ENCODE data around the gene EXOC3L2.
A peak's percentile ranks its signal among the peaks of the same experiment; 100 is the strongest.

EXOC3L2 gene

GRCh38 chr19:45169602-45170001, 75.6 kb downstream of the EXOC3L2 start:
- peaks cover 5% of the 10 kb centered on the region for H3K36me3 Mint-ChIP-seq
- no peaks in the 10 kb centered on the region for H3K27me3 Mint-ChIP-seq
- H3K9me3 Mint-ChIP-seq: no peaks in the 10 kb centered on the region
- H3K27ac Mint-ChIP-seq: no peak overlapping the region
- no peak for ATAC-seq
- H3K4me1 Mint-ChIP-seq: peaks cover 38% of the 10 kb centered on the region
- H3K4me3 Mint-ChIP-seq: no peak overlapping the region

DNA sequence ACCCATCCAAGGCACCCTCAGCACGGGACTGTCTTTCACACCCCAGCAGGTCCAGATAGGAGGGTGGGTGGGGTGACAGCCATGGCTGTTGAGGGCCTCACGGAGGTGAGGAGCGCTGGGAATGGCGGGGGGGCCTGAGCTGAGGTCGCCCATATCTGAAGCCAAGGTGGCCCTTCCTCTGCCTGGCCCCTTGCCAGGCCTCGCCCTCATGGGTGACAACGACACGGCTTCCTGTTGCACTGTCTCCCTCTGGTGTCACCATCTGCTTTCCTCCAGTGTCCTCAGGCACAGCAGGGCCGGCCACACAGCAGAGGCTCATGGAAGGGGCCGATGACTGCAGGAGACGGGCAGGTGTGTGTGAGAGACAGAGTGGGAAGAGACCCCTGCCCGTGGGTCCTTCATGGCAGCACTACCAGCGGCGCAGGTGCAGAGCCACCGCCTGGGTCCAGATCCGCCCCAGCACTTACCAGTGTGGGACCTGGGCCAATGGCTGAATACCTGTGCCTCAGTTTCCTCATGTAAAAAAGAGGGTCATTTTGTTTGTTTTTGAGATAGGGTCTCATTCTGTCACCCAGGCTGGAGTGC, 76.3 kb downstream of the EXOC3L2 start:
- ATAC-seq: no peak
- Mint-ChIP-seq H3K36me3 (peaks cover 5% of the 10 kb centered on the region), H3K9me3 (no peaks in the 10 kb centered on the region), H3K4me1 (peaks cover 44% of the 10 kb centered on the region), H3K4me3 (no peak overlapping the region), H3K27ac (no peak overlapping the region), H3K27me3 (no peaks in the 10 kb centered on the region)

DNA sequence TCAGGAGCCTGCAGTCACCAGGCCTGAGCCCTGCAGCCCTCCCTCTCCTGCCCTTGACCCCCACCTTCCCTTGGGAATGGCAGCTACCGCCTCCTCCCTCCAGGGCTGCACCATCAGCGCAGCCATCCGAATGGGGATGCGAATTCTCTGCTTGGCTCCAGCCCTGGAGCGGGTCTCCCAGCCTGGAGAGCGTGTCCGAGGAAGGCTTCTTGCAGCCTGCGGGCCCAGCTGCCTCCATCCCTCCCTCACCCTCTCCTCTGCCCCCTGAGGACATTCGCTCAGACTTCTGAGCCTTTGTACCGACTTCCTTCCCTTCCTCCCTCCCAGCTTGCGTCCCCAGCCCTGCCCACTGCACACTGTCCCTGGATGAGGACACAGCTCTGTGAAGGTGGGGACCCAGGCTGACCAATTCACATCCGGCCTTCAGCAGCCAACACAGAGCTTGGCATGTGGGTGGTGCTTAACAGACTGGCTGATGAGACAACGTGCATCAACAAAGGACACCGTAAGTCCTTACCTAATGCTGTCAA, 78.4 kb downstream of the EXOC3L2 start:
- H3K27ac Mint-ChIP-seq: no peak overlapping the region

DNA sequence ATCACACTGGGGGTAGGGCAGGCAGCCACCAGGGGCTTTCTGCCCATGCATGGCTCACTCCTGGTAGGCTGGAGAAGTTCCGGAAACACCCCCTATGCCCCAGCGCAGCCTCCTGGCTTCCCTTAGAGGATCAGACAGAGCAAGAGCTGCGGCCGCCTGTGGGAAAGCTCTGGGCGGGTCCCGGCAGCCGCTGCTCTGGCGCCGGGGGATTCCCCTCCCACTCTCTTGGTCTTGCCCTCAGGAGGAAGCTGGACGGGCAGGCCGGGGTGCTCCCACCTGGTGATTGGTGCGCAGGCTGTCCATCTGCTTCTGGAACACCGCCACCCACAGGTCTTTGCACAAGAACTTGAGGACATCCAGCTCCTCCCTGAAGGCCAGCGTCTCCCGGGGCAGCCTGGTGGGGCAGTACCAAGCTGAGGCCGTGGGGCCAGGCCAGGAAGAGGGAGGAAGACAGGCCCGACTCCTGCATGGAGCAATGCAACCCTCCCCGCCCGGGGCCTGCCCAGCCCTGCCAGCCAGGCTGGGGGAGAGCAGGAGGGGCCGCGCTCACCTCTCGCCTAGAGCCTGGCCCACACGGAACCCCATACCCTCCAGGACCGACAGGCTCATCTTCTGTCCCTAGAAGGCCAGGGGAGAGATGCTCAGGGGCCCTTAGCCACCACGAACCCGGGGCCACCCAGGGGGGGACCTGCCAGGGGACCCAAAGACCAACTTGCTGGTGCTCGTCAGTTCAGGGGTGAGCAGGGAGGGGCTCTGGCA, 80.5 kb downstream of the EXOC3L2 start:
- Mint-ChIP-seq H3K4me3 (peak overlapping the region; percentile 7), H3K27me3 (peaks cover 21% of the 10 kb centered on the region), H3K27ac (peak overlapping the region; percentile 72), H3K9me3 (no peaks in the 10 kb centered on the region), H3K4me1 (peaks cover 29% of the 10 kb centered on the region), H3K36me3 (peaks cover 5% of the 10 kb centered on the region)
- ATAC-seq: peak; percentile 90

More for the DNA sequence above, 78.4 kb downstream of the EXOC3L2 start:
- Mint-ChIP-seq H3K36me3 (peaks cover 5% of the 10 kb centered on the region), H3K4me3 (no peak overlapping the region), H3K9me3 (no peaks in the 10 kb centered on the region), H3K4me1 (peaks cover 33% of the 10 kb centered on the region), H3K27me3 (peaks cover under 1% of the 10 kb centered on the region)
- ATAC-seq: no peak

DNA sequence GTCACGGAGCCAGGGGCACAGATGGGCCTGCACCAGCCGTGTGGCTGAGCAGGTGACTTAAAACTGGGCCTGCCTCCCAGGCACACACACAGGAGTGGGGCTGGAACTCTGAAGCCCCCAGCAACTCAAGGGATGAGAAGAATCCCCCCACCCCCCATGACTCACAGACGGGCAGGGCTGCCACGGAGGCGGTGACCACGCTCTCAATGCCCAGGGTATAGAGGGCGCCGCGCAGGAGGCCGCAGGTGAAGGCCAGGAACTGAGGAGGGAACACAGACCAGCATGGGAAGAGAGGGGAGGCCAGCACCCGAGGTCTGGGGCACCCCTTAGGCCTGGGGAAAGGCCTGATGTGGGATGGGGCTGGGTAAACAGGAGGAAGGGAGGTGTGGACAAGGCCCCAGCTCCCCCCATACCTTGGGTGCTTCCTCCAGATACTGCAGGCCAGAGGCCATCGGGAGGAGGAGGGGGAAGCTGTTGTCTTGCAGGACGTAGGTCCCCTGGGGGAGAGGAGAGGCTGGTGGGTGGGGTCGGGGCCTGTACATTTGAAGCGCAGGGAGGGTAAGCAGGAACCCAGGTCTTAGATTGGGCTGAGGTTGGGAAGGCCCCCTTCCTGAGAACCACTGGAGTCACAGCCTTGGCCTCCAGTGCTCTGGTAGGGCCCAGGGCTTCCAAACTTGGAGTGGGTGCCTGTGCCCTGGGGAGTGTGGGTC, 81.3 kb downstream of the EXOC3L2 start:
- Mint-ChIP-seq H3K36me3 (peaks cover 3% of the 10 kb centered on the region), H3K27ac (peak overlapping the region; percentile 72), H3K4me1 (peaks cover 31% of the 10 kb centered on the region), H3K4me3 (no peak overlapping the region), H3K27me3 (peaks cover 29% of the 10 kb centered on the region), H3K9me3 (no peaks in the 10 kb centered on the region)
- ATAC-seq: no peak

DNA sequence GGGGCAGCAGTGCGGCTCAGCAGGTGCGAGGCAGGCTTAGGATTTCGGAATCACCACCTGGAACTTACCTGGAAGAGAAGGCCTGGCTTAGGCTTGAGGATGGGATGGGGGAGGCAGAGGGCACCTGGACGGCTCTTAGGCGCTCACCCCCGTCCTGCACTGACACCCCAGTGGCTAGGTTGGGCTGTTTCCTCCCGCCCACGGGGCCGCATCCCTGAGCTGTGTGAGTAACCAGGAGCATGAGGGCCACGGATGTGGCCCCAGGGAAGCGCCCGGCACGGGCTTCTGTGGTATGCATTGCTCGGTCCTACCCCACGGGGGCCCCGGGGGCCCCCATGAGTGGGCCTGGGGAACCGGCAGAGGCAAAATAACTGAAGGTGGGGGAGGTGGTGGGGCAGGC, 82.1 kb downstream of the EXOC3L2 start:
- no peak overlapping the region for H3K4me3 Mint-ChIP-seq
- H3K27ac Mint-ChIP-seq: peak overlapping the region; percentile 72
- ATAC-seq: no peak
- H3K27me3 Mint-ChIP-seq: peaks cover 37% of the 10 kb centered on the region
- H3K9me3 Mint-ChIP-seq: no peaks in the 10 kb centered on the region
- peaks cover 35% of the 10 kb centered on the region for H3K4me1 Mint-ChIP-seq
- no peaks in the 10 kb centered on the region for H3K36me3 Mint-ChIP-seq

DNA sequence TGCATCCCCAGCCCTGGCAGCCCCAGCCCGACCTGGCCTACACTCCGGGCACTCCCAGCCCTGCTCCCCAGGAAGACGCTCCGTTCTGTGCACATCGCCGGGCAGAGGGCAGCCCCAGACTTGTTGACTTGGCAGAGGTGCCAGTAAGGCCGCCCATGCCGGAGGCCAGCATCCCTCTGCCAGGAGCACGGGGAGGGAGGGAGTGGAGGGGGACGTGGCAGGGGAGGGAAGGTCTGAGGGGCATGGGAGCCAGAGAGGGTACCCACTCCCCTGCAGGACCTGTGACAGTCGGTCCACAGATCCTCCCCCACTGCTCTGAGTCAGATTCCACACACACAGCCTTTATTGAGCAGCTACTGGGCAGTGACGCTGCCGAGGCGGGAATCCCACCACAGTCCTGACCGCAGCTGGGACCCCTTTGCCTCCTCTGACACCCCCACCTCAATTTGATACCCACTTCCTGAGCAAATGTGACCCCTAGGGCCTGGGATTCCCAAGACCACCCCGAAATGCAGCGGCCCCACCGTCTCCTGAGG, 82.5 kb downstream of the EXOC3L2 start:
- Mint-ChIP-seq H3K9me3 (no peaks in the 10 kb centered on the region), H3K4me1 (peaks cover 35% of the 10 kb centered on the region), H3K36me3 (no peaks in the 10 kb centered on the region), H3K27me3 (peaks cover 41% of the 10 kb centered on the region), H3K27ac (no peak overlapping the region), H3K4me3 (no peak overlapping the region)
- ATAC-seq: no peak

Data from stimulated activated memory B cell treated with anti-CD40 and anti-IgM and Interleukin-4, amounts not matched to agents 10 μg/mL and 1 μg/mL and 100 μg/mL, for 72 hours (primary cell).